Myocyte (in vitro differentiated cells): ENCODE measurements around the gene NID1. TPM values are rescaled to one million over a fixed set of nuclear protein-coding genes. Genes with fewer than 3 reads are reported as not detected.
"Not testable (repeated sequence)": the region's sequence is repeated elsewhere in the genome, so short reads cannot be mapped to it uniquely, and the experiment has no call there.

Experiments used
- DNase-seq: peaks from one replicate; pipeline ENCODE4 v3.0.0-alpha.2; 2012; ENCODE audit warnings: low read depth
- total RNA-seq: library from RNA; depleted of rRNA; stranded (reverse); fragments of >200 nt; gene quantifications from 2 replicates; pipeline ENCODE4 v1.2.3, GENCODE V29; 2014

The NID1 gene
- total RNA-seq, 1 donor from 2014 or later, result 7.8 TPM

- peak; percentile 97 for DNase-seq
These were observed 93.1 kb downstream of the NID1 start for GRCh38 chr1:235971571-235972310.

- no peak for DNase-seq
These were observed 93.9 kb downstream of the NID1 start for GRCh38 chr1:235971020-235971419.

DNA sequence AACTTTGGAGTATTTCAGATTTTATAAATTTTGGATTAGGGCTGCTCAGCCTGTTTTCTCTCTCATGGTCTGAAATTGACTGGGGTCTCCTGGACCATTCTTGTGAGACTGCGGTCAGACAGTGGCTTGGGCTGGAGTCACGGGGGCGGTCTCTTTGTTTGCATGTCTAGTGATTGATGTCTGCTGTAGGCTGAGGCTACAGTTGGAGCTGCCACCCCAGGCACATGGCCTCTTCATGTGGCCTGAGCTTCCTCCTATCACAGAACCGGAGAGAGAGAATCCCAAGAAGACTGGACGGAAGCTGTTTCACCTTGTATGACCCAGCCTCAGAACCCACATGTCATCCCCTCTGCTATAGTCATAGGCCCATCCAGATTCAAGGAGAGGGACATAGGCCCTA lies 96.1 kb downstream of the NID1 start:
- DNase-seq, result no peak

- DNase-seq, result not testable (repeated sequence)
These were observed 98.8 kb downstream of the NID1 start for GRCh38 chr1:235966134-235966533.

DNA sequence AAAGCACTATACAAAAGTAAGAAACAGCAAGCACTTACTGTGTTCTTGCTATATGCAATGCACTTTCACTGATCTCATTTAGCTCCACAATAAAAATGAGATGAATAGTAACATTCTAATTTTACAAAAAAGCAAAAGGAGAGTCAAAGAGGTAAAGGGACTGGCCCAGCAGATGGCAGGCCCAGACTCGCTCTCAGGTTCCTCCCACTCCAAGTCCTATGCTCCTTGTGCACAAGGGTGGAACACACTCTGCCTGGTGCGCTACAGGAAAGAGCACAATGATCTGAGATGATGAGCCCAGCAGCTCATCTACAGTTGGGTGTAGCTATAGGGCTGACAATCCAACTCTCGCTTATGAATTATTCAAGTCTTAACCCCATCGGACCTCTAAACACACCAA lies 104.1 kb downstream of the NID1 start:
- no peak for DNase-seq

DNA sequence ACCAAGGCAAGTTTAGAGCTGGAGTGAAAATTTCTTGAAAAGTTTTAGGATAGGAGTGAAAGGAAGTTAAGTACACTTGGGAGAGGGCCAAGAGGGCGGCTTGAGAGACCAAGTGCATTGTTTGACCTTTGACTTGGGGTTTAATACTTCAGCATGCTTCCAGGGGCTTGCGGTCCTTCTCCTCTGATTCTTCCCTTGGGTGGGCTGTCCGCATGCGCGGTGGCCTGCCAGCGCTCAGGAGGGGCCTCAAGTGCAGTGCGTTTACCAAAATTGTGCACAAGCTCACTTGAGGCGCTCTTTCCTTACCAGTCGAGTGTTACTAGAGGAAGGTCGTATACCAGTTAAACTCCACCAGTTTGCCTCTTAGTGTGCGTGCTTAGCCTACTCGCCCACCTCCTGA lies 106.9 kb downstream of the NID1 start:
- no peak for DNase-seq

GRCh38 chr1:235955777-235956176 lies 109.1 kb downstream of the NID1 start:
- no peak for DNase-seq

GRCh38 chr1:235954306-235955283 lies 110.3 kb downstream of the NID1 start:
- no peak for DNase-seq

GRCh38 chr1:235953801-235954200 lies 111.1 kb downstream of the NID1 start:
- DNase-seq, result peak; percentile 55

DNA sequence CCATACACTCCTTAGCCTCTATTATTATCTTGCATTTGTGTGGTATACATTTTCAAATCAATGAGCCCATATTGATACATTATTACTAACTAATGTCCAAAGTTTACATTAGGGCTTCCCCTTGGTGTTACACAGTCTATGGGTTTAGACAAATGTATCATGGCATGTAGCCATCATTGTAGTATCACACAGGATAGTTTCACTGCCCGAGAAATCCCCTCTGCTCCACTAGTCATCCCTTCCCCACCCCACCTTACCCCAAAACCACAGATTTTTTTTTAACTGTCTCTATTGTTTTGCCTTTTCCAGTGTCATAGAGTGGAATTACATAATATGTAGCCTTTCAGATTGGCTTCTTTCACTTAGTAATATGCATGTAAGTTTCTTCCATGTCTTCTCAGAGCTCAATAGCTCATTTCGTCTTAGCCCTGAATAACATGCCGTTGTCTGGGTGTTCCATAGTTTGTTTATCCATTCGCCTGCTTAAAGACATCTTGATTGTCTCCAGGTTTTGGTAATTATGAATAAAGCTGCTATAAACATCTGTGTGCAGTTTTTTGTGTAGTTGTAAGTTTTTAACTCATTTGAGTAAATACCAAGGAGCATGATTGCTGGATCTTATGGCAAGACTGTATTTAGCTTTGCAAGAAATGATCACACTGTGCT lies 111.8 kb downstream of the NID1 start:
- DNase-seq, result no peak

DNA sequence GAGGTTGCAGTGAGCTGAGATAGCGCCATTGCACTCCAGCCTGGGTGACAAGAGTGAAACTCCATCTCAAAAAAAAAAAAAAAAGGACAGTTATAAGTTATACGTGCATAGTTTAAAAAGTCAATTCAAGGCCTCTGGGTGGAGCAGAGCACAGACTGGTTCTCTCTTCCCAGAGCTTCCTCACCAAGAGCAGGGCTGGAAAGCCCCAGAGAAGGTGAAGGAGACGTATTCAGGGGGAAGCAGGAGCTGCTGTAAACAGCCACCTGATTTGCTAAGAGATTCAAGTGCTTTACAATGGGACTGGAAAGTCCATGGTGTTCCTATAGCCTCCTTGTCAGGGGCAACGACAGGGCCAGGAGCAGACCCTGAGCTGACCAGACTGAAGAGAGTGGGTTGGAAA lies 113.2 kb downstream of the NID1 start:
- no peak for DNase-seq

GRCh38 chr1:235950318-235950717 lies 114.6 kb downstream of the NID1 start:
- DNase-seq, result no peak

GRCh38 chr1:235948774-235949427 lies 116.0 kb downstream of the NID1 start:
- DNase-seq, result no peak

- DNase-seq, result no peak
These were observed 116.9 kb downstream of the NID1 start for GRCh38 chr1:235947989-235948388.

DNA sequence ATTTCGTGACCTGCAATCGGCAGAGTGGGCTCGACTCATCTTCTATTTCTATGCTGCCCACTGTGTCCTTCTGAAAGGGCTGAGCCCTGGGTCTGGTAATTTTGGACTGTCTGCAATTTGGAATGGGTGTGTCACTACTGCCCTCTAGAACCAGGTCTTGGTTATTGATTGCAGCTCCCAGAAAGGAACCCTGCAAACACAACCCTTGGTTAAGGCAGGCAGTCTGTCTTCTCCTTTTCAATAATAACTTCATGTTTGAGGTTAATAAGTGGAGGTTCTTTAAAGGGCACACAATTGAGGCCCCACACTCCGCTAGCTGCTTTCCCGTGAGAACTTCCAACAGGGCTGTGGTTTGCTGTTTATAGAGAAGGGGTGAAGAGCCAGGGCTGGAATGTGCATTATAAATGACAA lies 118.3 kb downstream of the NID1 start:
- DNase-seq, result peak; percentile 53

DNA sequence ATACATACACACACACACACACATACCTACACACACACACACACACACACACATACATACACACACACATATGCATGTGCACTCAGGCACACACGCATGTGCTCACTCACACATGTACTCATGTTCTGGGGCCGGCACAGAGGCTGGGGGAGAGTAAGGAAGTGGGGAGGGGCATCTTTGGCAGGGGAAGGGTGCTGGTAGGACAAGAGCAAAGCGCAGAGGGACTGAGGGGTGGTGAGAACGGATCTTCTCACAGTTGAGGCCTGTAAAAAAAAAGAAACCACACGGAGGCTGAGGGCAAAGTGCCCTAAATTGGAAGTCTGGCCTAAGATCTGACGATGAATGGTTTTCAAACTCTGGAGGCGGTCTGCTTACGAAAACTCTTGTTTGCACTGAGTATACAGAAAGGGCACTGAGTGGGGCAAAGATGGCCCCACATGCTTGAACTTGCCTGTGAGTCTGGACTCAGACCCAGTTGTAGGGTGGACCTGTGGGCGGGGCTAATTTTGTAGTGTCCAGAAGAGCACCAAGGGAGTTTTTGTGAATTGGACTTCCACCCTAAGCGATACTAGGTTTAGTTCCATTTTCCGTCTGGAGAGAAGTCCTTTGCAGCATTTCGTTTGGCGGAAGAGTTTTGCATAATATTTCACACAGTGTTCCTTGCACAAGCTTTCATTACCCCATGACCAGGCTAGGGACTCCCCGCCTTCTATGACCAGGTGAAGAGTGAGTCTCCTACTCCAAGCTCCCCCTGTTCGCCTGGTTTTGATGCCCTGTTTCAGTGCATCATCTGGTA lies 118.9 kb downstream of the NID1 start:
- DNase-seq, result no peak

GRCh38 chr1:235943581-235944114 lies 121.2 kb downstream of the NID1 start:
- DNase-seq, result peak; percentile 57

DNA sequence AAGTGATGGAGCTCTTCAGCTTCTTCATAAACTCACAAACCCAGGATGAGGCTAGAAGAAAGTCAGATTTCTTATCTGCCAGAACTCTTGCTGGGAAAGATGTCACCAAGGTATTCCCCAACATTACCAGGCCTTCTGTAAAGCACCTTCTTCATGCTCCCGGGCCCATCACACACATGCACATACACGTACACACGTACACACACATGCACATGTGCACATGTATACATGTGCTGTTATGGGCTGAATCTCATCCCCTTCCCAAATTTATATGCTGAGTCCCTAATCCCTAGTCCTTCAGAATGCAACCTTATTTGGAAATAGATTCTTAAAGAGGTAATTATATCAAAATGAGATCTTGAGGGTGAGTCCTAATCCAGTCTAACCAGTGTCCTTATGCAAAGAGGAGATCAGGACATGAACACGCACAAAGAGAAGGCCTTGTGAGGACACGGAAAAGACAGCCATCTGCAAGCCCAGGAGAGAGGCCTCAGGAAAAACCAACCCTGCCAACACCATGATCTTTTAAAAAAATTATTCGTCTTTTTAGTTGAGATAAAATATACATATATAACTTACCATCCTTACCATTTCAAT lies 121.8 kb downstream of the NID1 start:
- DNase-seq, result no peak

DNA sequence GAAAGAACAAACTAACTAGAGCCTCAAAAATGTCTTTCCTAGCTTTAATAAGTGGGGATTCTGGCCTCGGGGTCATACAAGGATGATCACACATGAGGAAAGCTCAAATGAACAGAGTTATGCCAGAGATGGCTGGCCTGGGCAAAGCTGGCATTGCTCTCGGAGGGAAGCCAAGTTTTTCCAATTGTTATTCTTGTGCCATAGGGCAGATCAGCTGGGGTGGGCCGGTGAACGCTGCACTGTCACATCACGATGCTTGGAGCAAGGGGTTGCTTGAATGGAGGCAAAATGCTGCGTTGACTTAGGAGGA lies 122.3 kb downstream of the NID1 start:
- DNase-seq, result no peak
